ENCODE results near the gene PTPRU.

Gene PTPRU

DNA sequence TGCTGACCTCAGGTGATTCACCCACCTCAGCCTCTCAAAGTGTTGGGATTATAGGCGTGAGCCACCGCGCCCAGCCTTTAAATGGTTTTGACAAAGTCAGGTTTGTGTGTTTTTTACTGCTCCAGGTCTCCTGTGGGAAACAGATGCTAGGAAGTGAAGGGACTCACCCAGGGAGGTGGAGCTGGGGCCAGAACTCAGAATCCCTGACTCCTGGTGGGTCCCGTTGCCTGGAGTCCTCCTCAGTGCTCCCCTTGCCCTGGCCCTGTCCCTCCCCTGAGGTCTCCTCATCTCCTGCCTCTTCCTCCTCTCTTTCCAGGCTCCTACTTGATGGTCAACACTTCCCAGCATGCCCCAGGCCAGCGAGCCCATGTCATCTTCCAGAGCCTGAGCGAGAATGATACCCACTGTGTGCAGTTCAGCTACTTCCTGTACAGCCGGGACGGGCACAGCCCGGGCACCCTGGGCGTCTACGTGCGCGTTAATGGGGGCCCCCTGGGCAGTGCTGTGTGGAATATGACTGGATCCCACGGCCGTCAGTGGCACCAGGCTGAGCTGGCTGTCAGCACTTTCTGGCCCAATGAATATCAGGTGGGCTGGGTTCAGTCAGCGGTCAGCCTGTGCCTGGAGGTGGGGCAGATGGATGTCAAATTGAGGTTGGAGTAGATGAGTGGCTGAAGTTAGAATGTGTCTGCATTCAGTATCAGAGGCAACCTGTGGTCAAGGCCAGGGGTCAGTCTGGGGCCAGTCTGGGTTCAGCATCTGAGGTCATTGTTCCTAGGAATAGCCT lies 22.1 kb downstream of the PTPRU start:
- DNase-seq (ENCODE audit: low spot score): no peak
- TF ChIP-seq CTCF (IDR thresholded peaks at IDR 0.05; ENCODE audit: extremely low read depth, missing control alignments): no peak

DNA sequence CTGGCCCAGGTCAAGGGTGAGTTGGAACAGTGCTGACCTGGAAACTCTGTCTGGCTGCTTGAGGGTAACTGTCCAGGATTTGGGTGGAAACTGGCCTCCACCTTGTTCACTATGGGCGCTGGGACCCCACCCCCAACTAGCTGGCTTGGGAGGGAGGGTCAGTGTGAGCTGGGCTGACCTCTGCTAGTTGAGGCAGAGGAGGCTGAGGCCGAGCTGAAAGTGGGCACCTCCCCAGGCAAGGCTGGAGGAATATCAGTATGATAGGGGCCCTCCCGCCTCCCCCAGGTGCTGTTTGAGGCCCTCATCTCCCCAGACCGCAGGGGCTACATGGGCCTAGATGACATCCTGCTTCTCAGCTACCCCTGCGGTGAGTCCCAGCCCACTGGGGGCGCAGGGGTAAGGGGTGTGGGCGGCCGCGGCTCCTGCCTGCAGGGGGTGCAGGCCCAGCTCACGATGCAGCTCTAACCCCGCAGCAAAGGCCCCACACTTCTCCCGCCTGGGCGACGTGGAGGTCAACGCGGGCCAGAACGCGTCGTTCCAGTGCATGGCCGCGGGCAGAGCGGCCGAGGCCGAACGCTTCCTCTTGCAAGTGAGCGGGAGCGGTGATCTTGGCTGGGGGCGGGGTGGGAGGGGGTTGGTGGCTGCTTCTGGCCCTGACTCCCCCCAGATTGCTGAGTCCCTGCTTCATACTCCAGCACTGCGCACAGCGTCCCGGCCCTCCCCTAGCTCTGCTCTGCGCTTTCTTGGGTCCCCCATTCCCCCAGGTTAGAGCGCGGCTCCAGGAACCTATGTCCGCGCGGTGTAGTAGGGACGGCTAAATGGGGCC lies 22.9 kb downstream of the PTPRU start:
- TF ChIP-seq CTCF (IDR thresholded peaks at IDR 0.05; ENCODE audit: extremely low read depth, missing control alignments): no peak

DNA sequence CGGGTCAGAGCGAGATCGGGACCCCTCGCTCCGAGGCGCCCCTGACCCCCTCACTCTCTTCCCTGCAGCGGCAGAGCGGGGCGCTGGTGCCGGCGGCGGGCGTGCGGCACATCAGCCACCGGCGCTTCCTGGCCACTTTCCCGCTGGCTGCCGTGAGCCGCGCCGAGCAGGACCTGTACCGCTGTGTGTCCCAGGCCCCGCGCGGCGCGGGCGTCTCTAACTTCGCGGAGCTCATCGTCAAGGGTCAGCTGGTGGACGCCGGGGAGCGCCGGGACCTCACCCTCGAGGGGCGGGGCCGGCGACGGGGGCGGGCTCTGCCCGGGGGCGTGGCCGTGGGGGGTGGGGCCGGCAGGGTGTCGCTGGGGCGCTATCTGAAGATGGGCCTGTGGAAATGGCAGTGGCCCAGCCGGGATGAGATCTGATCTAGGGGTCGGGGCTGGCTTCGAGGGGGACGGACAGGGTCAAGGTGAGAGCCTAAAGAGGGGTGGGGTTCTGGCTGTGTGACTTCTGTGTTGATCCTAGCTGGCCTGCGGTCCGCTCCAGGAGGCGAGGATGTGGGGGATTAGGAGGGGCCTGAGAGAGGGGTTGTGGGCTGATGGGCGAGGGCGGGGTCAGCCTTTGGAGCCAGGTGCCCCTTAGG lies 23.6 kb downstream of the PTPRU start:
- no peak for TF ChIP-seq CTCF (IDR thresholded peaks at IDR 0.05; ENCODE audit: extremely low read depth, missing control alignments)
- peak; percentile 78 for DNase-seq (ENCODE audit: low spot score)

More for the DNA sequence above, 22.9 kb downstream of the PTPRU start:
- DNase-seq (ENCODE audit: low spot score): no peak

GRCh38 chr1:29260531-29260930 lies 24.2 kb downstream of the PTPRU start:
- no peak for TF ChIP-seq CTCF (IDR thresholded peaks at IDR 0.05; ENCODE audit: extremely low read depth, missing control alignments)
- no peak for DNase-seq (ENCODE audit: low spot score)

GRCh38 chr1:29264773-29265389 lies 28.6 kb downstream of the PTPRU start:
- no peak for DNase-seq (ENCODE audit: low spot score)
- no peak for TF ChIP-seq CTCF (IDR thresholded peaks at IDR 0.05; ENCODE audit: extremely low read depth, missing control alignments)

GRCh38 chr1:29266912-29267311 lies 30.6 kb downstream of the PTPRU start:
- no peak for TF ChIP-seq CTCF (IDR thresholded peaks at IDR 0.05; ENCODE audit: extremely low read depth, missing control alignments)
- DNase-seq (ENCODE audit: low spot score): no peak
